ENCODE results near the gene GJE1. TPM values are rescaled to one million over a fixed set of nuclear protein-coding genes. Genes with fewer than 3 reads are reported as not detected.

Gene GJE1
- total and polyA plus RNA-seq, 3 donors from 2014 or later: not detected

GRCh38 chr6:142112451-142113061 is 20.2 kb upstream of the GJE1 start:
- TF ChIP-seq, protein P1, sequence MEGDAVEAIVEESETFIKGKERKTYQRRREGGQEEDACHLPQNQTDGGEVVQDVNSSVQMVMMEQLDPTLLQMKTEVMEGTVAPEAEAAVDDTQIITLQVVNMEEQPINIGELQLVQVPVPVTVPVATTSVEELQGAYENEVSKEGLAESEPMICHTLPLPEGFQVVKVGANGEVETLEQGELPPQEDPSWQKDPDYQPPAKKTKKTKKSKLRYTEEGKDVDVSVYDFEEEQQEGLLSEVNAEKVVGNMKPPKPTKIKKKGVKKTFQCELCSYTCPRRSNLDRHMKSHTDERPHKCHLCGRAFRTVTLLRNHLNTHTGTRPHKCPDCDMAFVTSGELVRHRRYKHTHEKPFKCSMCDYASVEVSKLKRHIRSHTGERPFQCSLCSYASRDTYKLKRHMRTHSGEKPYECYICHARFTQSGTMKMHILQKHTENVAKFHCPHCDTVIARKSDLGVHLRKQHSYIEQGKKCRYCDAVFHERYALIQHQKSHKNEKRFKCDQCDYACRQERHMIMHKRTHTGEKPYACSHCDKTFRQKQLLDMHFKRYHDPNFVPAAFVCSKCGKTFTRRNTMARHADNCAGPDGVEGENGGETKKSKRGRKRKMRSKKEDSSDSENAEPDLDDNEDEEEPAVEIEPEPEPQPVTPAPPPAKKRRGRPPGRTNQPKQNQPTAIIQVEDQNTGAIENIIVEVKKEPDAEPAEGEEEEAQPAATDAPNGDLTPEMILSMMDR (IDR thresholded peaks at IDR 0.05): peak; percentile 9 to 66 (median 51)
- no peak for TF ChIP-seq POLR2A (IDR thresholded peaks at IDR 0.05)
- 7 to 12% methylated on average over 4 of the region's 4 CpGs for WGBS, 2 donors
- H3K36me3 ChIP-seq (ENCODE audit: low read depth, missing control alignments): no peaks in the 10 kb centered on the region
- H3K4me3 ChIP-seq: no peak overlapping the region
- intact Hi-C loops (cut with DNase I; ENCODE audit: low total_unique reads): no loop called here
- DNase-seq: peak; percentile 87
- H3K27ac ChIP-seq: no peak overlapping the region
- no peaks in the 10 kb centered on the region for H3K4me1 ChIP-seq
- H3K27me3 ChIP-seq: no peaks in the 10 kb centered on the region
- no peaks in the 10 kb centered on the region for H3K9me3 ChIP-seq

DNA sequence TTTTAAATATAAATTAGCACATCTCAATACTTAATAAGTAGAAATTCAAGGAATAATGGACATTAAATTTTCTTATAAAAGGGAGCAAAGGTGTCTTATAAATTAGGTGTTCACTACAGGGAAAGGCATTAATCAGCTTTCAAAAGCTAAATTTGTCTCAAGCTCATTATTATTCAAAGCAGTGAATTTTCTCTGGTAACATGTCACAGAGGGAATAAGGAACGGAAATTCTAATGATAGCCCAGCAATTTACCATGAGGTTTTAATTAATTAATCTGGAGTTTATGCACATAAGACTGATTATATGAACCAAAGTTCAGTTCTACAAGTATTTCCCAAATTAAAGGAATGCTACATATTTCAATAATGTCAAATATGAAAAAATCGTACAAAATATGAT is 15.4 kb upstream of the GJE1 start:
- intact Hi-C loops (cut with DNase I; ENCODE audit: low total_unique reads): no loop called here
- DNase-seq: no peak
- Histone ChIP-seq H3K9me3 (no peaks in the 10 kb centered on the region), H3K4me1 (no peaks in the 10 kb centered on the region), H3K4me3 (no peak overlapping the region), H3K27me3 (no peaks in the 10 kb centered on the region), H3K27ac (no peak overlapping the region), H3K36me3 (ENCODE audit: low read depth, missing control alignments) (no peaks in the 10 kb centered on the region)
- TF ChIP-seq, protein P1 (IDR thresholded peaks at IDR 0.05): no peak
- no peak for TF ChIP-seq POLR2A (IDR thresholded peaks at IDR 0.05)
- 84 to 91% methylated on average over 2 of the region's 2 CpGs for WGBS, 2 donors

- Histone ChIP-seq H3K4me3 (no peak overlapping the region), H3K9me3 (no peaks in the 10 kb centered on the region), H3K27ac (no peak overlapping the region), H3K27me3 (no peaks in the 10 kb centered on the region), H3K36me3 (ENCODE audit: low read depth, missing control alignments) (no peaks in the 10 kb centered on the region), H3K4me1 (no peaks in the 10 kb centered on the region)
- no peak for DNase-seq
- intact Hi-C loops (cut with DNase I; ENCODE audit: low total_unique reads): no loop called here
- no peak for TF ChIP-seq POLR2A (IDR thresholded peaks at IDR 0.05)
- TF ChIP-seq, protein P1 (IDR thresholded peaks at IDR 0.05): no peak
- 75 to 81% methylated on average over 3 of the region's 3 CpGs for WGBS, 2 donors
Measured at GRCh38 chr6:142118328-142118727, 14.4 kb upstream of the GJE1 start.

GRCh38 chr6:142118925-142119324 is 13.8 kb upstream of the GJE1 start:
- Histone ChIP-seq H3K4me3 (no peak overlapping the region), H3K36me3 (ENCODE audit: low read depth, missing control alignments) (no peaks in the 10 kb centered on the region), H3K27ac (no peak overlapping the region), H3K9me3 (no peaks in the 10 kb centered on the region), H3K27me3 (no peaks in the 10 kb centered on the region), H3K4me1 (no peaks in the 10 kb centered on the region)
- intact Hi-C loops (cut with DNase I; ENCODE audit: low total_unique reads): no loop called here
- 86 to 88% methylated on average over 2 of the region's 2 CpGs for WGBS, 2 donors
- TF ChIP-seq, protein P1 (IDR thresholded peaks at IDR 0.05): no peak
- no peak for TF ChIP-seq POLR2A (IDR thresholded peaks at IDR 0.05)
- no peak for DNase-seq

- no peaks in the 10 kb centered on the region for H3K4me1 ChIP-seq
- WGBS, 2 donors: 84 to 87% methylated on average over 3 of the region's 3 CpGs
- intact Hi-C loops (cut with DNase I; ENCODE audit: low total_unique reads): no loop called here
- no peaks in the 10 kb centered on the region for H3K9me3 ChIP-seq
- H3K4me3 ChIP-seq: no peak overlapping the region
- H3K36me3 ChIP-seq (ENCODE audit: low read depth, missing control alignments): no peaks in the 10 kb centered on the region
- H3K27me3 ChIP-seq: no peaks in the 10 kb centered on the region
- TF ChIP-seq, protein P1 (IDR thresholded peaks at IDR 0.05): no peak
- TF ChIP-seq POLR2A (IDR thresholded peaks at IDR 0.05): no peak
- no peak overlapping the region for H3K27ac ChIP-seq
- no peak for DNase-seq
Measured at GRCh38 chr6:142121342-142121741, 11.4 kb upstream of the GJE1 start.
